HTERT RPE-1 (cell line): ENCODE results near the gene ZNF496.

ENCODE experiments used
- in situ Hi-C: fragments of 300-500 bp; cut with MboI; formaldehyde crosslinking; loops from 4 replicates; pipeline ENCODE4 v1.14.3; 2020; ENCODE audit warnings: low sequenced_read_pairs

The ZNF496 gene

DNA sequence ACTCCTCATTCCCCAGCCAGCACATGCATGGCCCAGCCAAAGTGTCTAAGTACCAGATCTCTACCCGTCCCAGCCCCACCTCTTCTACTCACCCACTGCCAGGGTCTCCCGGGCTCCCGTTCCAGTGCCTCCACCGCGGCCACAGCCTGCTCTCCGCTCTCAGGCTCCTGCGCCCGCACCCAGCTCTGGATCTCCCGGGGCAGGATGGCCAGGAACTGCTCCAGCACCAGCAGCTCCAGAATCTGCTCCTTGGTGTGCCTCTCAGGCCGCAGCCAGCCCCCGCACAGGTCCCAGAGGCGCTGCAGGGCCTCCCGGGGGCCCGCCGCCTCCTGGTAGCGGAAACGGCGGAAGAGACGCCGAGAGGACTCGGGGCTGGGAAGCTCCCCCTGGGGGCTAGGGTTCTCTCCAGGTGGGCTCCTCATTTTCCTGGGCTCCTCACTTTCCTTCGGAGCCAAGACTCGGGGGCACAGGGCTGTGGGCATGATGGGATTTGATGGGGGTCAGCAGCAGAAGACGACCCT lies 2.5 kb downstream of the ZNF496 start:
- in situ Hi-C loops, result no loop called here

DNA sequence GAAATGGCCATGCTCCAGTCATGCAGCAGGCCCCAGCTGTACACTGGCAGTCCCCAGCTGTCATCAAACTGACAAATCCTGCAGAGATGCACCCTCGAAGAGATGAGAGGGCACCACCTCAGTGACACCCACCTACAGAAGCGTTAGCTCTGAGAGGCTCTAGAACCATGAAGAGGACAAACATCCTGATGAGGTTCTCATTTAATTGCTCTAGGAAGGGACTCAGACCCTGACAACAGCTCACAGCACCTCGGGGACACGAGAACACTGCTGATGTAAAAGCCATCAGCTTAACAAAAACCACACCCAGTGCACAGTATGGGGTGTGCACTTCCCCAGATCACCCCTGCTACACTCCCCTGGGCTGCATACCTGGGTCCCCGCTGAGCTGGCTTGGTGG lies 3.4 kb downstream of the ZNF496 start:
- in situ Hi-C loops, result no loop called here

DNA sequence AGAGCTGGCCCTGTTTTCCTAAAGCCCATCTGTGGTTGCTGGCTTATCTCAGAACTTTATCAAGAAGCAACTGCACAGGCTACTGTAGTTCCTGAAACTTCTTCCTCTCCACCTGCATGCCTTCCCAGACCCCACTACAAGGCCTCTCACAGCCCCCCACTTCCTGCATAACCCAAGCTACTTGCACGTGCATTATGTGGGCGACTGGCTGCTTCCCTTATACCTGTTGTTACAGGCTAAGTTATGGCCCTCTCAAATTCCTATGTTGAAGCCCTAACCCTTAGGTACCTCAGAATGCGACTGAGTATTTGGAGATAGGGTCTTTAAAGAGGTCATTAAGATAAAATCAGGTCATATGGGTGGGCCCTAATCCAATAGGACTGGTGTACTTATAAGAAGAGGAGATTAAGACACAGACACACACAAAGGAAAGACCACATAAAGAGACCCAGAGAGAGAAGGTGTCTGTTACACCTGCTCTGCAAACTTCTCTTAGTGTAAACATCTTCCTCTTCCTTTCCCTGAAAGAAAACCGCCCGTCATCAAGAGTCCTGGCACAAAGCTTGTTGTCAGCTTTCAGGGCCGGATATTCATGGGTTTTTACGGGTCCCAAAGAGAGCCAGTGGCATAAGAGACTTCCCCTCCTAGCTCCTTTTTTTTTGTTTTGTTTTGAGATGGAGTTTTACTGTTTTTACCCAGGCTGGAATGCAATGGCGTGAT lies 5.1 kb downstream of the ZNF496 start:
- in situ Hi-C loops, result no loop called here

DNA sequence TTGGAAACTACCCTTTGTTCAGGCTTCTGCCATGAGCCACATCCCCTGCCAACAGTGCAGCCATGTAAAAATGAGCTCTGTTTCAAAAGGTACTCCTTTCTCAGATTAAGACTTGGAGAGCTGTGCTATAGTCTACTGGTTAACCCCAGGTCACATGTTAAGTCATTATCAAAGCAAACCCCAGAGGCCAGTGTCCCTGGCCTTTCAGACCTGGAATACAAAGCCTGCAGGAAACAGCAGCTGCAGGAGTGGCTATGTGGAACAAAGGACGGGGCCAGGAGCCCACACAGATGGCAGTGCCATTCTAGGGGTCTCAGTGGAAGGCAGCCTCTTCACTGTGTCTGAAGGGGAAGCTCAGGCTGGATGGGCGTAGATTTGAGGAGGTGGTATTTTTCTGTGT lies 6.7 kb downstream of the ZNF496 start:
- in situ Hi-C loops, result no loop called here

DNA sequence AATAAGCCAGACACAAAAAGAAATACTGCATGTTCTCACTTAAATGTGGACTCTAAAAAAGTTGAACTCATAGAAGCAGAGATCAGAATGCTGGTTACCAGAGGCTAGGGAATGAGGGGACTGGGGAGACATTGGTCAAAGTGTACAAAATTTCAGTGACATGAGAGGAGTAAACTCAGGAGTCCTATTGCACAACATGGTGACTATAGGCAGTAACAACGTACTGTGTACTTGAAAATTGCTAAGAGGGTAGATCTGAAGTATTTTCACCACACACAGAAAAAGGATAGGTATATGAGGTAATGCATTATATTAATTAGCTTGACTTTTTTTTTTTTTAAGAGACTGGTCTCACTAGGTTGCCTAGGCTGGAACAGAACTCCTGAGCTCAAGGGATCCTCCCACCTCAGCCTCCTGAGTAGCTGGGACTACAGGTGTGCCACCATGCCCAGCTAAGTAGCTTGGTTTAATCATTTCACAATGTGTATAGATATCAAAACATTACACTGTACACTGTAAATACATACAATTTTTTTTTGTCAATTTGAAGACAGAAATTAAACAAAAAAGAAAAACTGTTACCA lies 7.4 kb downstream of the ZNF496 start:
- in situ Hi-C loops, result no loop called here

DNA sequence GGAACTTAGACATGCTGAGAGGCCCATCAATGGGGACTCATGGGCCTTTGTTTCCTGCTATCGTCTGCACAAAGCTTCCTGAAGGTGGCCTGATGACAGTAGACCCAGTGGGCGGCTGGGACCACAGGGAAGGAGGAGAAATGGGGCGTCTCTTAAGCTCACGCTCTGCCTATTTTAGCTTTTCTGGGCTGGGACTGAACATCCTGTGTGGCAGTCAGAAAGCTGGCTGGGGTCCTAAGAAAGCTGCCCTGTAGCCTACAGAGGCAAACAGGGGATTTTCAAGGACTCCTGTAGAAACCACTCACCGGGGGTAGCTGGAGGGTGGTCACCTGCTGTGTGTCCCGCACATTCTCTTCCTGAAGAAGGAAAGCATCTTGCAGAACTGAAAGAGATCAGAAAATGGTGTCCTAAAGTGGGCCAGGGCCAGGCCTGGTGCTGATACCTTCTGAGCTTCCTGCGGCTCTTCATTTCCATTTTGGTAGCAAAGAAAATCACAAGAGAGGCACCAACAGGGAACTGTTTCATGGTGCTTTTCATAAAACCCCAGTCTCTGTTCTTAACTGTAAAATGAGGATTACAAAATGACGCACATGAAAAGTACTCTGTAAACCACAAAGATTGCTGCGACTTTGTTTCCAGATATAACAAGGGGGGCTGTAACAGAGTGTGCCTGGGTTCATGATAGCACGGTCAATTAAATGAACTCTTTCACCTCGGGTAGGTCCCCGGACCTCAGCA lies 8.6 kb downstream of the ZNF496 start:
- in situ Hi-C loops, result no loop called here

DNA sequence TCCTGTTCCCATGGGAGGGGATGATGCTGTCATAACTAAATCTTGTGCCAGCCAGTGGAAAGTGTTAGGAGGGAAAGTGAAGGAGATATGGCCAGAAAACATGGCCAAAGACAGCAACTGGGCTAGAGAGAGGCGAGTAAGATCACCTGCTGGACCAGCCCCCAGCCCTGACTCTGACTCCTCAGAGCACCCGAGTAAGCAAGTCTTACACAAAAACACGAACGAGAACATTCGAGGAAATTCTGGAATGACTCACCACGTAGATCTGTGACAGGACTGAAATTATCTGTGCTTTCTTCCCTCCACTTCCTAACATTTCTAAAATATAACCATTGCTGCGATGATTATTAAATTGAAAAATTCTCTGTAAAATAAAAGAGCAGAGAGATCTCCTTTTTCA lies 9.2 kb downstream of the ZNF496 start:
- in situ Hi-C loops, result no loop called here

DNA sequence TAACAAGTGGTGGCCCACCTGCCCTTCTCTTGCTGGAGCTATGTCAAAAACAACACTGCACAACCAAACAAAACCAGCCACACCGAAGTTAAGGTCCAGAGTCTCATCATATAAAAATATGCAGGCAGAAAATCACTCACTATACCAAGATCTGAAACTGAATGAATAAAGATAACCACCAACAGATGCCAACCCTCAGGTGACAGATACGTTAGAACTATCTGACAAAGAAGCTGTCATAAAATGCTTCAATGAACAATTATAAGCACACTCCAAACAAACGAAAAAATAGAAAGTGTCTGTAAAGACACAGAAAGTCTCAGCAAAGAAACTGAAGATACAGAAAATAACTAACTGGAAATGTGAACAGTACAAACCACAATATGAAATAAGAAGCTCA lies 14.0 kb downstream of the ZNF496 start:
- in situ Hi-C loops, result no loop called here

DNA sequence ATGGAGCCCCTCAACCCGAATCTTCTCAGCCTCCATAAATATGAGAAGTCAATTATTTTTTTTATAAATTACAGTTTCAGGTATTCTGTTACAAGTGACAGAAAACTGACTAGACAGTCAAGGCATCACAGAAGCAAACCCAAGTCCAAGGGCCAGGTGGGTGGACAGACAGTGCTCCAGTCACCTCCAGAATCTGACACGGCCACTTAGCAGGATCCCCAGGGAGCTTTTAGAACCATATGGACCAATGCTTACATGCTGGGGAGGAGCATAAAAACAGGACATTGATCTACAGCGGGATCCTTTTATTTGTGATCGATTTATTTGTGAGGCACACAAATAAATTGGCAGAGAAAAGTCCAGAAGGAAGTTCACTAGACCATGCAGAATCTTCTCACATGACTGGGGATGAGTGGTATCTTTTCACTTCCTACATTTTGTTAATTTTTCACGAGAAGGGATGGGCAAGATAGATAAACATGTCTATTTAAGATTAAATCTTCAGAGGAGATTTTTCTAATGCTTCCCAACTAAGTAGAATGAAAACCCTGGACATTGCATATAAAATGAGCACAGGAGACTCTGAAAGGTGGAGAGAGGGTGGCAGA lies 15.0 kb downstream of the ZNF496 start:
- in situ Hi-C loops, result no loop called here

DNA sequence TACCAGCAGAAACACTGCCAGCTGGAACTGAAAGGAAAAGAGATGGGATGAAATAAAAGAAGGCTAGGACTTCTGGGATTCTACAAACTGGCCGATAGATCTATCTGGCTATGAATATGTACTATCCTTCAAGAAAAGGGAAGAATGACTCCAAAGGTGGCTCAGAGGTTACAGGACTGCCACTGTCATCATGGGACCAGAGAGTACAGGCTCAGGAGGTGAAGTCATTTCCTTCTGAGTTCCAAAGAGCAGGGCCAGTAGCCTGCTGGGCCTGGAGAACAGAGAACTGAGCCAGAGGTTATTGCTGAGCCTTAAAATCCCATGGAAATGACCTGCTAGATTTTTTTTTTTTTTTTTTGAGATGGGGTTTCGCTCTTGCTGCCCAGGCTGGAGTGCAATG lies 27.6 kb downstream of the ZNF496 start:
- in situ Hi-C loops, result no loop called here

DNA sequence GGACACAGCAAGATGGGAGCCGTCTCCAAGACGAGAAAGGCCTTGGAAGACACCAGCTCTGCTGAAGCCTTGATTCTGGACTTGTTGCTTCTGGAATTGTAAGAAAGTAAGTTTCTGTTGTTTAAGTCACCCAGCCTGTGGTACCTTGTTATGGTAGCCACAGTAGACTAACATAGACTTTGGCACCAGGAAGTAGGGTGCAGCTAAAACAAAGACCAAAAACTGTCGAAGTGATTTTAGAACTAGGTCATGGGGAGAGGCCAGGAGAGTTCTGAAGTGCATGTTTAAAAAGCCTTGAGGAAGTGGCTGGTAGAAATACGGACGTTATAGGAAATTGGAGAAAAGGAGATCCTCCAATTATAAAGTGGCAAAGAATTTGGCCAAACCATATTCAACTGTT lies 28.5 kb downstream of the ZNF496 start:
- in situ Hi-C loops, result no loop called here

DNA sequence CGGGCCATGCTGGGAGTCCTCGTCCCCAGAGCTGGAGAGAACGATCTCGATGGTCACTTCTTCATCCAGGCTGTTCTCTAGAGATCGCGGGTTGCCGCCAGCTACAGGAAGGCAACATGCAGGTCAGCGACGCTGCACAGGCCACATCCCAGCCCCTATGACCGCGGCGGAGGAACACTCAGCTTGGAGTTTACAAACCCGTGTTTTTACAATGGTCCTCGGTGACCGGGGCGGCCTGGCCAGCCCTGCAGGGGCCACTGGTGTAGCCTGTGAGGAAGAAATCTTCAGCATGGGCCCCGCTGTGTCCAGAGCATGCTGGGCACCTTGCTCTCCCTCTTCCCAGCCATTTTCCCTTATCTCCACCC lies 30.5 kb downstream of the ZNF496 start:
- in situ Hi-C loops, result no loop called here

DNA sequence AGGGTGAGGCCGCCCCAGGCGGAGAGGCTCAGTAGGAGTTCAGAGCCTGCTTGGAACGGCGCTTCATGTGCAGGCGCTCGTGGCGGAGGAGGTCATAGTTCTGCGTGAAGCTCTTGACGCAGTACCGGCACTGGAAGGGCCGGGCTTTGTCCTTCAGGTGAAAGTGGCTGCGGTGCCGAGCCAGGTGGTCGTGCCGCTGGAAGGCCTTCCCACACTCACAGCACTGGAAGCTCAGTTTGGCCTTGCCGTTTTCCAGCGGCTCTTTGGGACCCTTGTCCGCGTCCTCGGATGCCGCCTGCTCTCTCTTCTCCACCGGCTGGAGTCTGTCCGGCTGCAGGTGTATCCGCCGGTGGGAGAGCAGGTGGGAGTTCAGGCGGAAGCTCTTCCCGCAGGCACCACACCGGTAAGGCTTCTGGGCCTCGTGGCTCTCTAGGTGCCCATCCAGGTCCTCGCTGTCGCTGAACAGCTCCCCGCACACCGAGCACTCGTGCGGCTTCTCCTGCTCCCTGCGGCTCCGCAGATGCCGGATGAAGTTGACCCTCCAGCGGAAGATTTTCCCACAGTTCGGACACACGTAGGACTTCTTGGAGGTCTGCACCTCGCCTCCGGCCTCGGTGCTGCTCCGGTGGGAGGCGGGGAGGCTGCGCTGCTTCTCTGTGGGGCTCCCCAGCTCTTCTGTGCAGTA lies 31.0 kb downstream of the ZNF496 start:
- in situ Hi-C loops, result no loop called here

DNA sequence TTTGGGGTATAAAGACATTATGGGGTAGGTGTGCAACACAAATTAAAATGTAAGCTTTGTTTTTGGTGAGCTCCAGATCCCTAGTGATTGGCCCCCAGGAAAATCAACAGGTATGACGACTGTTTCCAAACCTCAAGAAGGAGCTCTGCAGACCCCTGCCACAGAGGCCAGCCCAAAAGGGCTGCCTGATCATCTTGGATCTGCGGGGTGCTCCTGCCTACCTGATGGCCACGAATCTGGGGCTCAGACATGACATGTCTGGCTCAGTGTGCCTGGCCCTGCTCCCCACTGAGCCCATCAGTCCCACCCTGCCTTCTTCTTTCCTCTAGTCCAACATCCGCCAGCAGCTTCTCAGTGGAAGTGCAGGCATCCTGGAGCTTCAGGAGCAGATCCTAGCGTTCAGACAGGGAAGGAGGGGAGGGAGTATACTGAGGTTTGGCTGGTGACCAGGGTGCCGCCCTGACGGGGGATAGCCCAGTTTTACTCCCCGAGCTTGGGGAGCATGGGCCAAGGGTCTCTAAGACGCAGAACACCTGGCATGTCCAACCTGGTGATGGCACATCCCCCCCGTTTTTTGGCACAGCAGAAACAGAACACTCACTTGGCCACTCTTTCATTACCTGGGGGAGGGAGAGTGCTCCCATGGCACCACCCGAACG lies 31.8 kb downstream of the ZNF496 start:
- in situ Hi-C loops, result no loop called here

DNA sequence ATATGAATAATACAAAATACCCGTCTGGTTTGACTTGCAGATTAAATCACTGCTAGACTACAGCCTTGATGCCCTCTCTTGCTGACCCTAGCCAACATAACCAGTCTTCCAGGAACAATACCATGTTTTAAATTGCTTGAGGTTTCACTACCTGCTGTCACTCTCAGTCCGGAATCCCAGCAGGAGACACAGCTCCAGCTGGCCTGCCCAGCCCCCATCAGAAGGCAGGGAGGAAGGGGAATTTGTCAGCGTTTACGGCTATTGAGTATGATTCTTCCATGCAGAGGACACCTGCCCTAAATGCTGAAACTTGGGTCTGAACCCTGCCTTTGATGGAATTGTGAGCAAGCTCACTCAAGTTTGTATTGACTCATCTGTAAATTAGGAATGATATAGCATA lies 33.0 kb downstream of the ZNF496 start:
- in situ Hi-C loops, result no loop called here

DNA sequence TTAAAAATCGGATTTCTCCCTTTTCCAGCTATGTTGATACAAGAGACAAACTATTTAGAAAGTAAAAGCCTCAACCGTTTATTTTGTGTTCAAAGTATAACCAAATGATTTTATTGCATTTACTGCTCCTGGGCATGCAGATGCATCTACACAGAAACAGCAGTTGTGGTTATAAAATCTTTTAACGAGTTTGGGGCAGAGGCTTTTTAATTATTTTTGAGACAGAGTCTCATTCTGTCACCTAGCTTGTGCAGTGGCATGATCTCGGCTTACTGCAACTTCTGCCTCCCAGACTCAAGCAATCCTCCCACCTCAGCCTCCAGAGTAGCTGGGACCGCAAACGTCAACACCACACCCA lies 33.6 kb downstream of the ZNF496 start:
- in situ Hi-C loops, result no loop called here

DNA sequence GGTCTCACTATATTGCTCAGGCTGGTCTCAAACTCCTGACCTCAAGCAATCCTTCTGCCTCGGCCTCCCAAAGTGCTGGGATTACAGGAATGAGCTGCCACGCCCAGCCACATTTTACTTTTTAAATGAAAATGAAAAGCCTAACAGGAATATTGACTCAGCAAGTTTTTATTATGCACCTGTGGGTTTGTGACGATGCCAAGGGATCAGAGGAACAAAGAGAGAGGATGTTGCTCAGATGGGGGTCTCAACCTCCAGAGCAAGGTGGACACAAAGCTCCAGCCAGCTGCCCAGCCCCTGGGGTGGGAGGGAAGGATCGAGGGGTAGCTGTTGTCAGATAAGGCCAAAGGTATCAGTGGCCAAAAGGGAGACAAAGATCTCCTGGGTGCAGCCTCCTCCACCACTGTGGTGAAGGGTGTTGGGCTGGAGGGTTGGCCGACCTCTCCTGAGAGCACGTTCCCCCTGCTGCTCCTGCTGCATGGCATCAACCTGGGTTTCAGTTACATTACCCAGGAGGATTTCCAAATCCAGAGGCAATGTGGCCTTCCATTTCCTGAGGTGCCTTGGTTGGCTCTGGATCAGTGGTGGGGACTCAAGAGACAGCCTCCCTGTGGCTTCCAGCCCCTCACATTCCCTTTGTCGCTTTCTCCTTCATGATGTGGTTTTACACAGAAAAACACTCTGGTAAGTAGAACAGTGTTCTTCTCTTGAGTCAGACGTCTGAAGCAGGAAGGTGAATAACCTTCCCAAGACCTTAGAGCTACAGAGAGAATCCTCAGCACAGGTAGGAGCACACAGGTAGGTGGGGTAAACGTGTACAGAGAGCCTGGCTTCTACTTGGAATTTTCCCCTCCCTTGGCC lies 34.2 kb downstream of the ZNF496 start:
- in situ Hi-C loops, result no loop called here

DNA sequence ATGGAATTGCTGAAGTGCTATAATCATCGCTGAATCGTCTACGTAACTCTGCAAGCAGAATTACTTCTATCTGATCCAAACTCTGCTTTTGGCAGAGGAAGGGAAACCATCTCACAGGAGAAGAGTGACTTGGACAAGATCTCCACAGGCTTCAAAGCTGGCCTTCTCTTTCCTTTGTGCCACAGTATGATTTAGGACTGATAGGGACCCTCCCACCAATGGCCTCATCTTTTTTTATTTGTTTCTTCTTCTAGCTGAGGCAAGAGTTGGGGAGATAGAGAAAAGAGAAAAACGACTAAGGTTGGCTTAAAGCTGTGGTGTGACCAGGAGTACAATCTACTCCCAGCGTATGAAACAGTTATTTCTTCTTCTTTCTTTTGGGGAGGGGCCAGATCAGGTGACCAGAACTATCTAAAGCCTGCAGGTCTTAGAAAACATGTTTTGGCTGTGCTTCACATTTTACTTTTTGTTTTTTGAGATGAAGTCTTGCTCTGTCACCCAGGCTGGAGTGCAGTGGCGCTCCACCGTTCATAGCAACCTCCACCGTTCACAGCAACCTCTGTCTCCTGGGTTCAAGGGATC lies 35.0 kb downstream of the ZNF496 start:
- in situ Hi-C loops, result no loop called here

DNA sequence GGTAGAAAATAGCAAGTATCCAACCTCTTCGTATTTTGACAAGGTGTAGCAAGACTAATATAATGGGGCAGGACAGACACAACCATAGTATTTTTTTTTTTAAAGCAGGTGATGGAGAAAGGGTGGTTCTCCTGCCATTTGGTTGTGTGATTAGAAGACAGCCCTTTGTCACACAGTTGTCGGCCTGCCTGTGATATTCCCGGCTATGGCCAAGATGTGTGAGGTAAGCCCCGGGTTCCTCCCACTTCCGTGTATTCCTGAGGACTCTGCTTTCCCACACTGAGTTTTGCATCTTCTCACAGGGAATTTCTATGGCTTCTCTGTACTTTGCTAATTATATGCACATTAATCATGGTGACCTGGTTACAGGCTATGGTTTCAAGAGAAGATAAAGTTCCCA lies 35.9 kb downstream of the ZNF496 start:
- in situ Hi-C loops, result no loop called here
